Activated CD4-positive, CD25-positive, alpha-beta regulatory T cell treated with anti-CD3 and anti-CD28 coated beads, Interleukin-2, amount 50 U/mL, for 24 hours (primary cell): Measurements from ENCODE around the gene LAMA3.

ENCODE experiments used
- ATAC-seq, 2 donors: fragments of 150-1000 bp; cut with Tn5 transposase; one replicate each; pipeline ENCODE4 v1.10.0; 2021; ENCODE audit warnings: mild to moderate bottlenecking in 1 of 2, moderate library complexity in 1 of 2

Gene LAMA3

DNA sequence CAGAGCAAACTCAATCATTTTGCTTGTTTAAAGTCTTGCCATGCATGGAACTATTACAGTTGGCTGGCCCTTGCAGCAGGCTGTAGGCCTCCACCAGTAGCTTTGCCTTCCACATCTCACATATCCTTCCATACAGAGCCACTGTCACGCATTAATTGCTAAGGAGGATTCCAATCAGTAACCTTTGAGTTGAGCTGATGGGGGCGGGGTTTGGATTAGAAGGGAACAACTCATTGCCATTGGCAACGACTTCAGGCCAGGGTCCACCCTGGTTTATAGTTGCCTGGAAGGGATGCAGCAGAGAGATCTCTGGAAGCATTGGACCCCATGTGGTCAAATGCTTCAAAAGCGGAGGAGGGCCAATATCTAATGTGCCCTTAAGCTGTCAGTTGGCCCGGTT, 262.0 kb downstream of the LAMA3 start:
- ATAC-seq, result no peak

DNA sequence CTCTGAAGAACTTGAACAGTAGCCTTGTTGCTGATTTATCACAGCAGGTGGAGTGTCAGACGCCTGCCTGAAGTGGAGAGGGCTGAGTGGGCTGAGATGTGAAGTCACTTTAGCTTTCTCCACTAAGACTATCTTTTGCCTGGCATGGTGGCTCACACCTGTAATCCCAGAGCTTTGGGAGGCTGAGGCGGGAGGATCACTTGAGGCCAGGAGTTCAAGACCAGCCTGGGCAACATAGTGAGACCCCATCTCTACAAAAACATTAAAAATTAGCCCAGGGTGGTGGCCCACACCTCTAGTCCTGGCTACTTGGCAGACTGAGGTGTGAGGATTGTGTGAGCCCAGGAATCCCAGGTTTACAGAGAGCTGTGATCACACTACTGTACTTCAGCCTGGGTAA, 264.7 kb downstream of the LAMA3 start:
- no peak for ATAC-seq

DNA sequence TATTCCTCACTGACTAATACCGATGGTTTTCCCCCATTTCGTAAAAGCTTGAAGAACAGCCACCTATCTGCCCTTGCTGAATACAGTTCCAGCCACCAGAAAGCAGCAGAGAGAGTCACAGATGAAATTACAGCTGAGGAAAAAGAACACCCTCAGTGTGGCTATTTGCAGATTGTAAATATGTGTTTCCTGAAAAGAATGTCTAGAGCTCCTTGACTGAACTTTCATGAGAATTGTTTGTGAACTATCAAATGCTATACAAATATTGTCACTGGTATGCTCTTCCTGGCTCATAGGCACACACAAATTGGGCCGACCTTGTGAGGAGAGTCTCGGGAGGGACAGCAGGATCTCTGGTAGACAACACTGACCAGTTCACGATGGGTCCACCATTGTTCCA, 267.2 kb downstream of the LAMA3 start:
- ATAC-seq, result no peak

DNA sequence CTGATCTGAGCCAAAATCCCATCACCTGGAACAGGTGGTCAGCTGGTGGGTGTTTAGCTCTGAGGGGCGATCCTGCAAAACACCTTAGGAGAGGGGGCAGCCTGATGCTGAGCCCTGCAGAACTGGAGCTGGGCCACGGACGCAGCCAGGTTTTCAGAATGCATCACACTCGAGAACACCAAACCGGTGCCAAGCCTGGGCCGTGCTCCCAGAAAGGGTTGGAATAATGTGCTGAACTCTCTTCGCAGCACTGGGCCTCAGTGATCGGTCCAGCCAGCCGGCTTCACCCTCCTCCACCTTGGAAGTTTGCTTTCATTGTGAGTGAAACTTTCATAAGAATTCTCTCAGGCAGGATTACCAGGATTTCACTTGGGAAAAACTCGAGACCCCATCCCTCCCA, 268.8 kb downstream of the LAMA3 start:
- ATAC-seq, result no peak

DNA sequence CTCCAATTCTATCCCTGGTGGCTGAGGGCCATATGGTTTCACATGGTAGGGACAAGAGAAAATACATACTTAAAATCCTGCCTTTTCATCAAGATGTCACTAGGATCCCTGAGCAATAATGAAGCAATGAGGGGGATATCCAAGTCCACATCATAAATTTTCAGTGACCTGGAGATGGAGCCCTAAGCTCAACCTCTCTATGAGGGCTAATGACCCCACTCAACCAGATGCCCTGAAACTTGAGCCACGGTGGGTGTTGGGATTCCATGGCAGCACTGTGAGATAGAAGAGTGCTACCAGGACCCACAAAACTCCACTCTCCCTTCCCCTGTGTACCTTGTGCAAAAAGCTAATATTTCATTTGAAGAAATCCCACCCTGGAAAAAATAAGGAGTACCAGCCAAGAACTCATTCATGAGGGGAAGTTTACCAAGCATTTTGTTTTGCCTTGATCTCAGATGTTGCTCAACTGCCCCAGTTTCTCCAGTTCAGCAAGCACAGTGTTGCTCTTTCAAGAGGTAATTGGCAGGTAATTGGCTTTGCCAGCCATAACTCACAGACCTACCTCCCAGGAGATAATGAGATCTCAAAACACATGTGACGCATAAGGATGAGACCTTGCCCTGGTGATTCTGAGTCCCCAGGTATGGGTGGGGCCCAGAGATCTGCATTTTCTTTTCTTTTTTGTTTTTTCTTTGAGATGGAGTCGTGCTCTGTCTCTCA, 274.4 kb downstream of the LAMA3 start:
- no peak for ATAC-seq

DNA sequence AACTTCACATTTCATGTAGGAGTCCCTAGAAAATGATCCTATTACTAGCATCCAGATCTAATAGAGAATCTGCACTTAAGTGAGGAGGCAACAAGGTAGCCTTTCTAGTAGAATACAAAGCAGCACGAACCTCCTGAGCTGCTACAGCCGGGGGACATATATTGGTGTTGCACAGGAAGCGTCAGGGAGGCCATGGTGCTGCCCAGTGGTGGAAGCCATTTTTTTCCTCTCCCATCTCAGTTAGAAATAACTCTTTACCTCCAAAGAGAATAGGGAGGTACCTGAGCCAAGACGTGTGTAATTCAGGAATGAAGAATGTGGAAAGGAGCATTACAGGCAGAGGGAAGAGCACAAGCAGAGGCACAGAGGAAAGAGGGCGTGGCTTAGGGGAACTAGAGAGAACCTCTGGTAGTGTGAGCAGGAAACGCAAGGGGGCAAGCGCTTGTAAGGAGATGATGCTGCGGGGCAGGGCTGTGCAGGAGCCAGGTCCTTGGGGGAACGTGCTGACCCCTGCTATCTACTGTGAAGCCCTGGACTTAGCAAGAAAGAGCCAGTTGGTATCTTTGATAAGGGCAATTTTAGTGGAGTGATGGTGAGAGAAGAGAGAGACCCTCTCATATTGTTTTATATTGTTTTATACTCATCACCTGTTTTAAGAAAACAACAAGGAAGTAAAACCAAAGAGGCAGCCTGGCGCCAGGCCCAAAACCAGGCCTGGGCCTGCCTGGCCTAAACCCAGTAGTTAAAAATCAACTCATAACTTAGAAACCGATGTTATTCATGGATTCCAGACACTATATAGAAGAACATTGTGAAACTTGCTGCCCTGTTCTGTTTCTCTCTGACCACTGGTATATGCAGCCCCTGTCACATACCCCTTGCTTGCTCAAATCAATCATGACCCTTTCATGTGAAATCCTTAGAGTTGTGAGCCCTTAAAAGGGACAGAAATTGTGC, 275.3 kb downstream of the LAMA3 start:
- peak; percentile 64 for ATAC-seq

DNA sequence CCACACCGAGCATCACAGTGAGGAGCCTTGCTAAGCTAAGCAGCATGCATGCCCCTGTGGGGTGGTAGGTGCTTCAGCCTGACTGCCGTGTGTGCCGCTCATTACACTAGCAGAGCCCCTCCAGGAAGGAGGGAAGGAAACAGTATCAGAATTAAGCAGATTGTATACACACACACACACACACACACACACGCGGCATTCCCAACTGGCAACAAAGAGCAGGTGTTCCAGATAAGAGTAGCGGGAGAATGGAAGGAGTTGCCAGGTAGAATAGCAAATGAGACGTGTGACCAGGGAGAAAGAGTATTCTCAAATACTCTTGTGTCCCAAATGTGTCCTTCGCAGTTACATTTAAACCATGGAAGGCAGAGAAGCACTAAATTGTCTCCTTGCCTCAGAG, 277.7 kb downstream of the LAMA3 start:
- no peak for ATAC-seq

DNA sequence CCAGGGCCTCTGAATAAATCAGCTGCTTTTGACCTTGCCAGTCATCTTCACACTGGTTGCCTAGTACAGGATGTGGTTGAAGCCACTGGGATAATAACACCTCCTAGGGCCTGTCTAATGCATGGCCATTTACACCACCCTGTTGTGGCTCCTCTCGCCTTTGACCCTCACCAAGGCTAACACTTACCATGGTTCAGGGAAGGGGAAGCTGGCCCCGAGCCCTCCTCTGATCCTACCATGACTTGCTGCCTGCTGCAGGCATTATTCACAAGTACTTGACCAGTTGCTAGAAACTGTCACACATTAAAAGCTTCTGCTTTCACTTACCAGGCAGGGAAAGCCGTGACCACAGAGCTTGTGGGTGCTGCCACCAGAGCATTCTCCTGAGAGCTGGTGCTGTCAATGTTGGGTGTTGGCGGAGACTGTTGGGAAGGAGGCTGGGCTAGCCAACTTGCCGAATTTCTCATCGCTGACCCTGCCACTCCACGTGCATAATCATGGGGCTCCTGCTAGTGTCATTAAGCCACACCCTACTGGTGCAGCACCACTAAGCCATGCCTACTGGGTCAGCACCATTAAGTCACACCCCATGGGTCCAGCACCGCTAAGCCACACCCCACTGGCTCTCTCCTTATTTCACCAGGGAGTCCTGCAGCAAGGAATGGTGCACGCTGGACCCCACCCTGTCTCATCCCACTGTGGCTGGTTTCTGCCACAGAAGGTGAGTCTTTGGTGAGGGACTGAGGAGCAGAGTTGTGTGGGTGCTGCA, 278.3 kb downstream of the LAMA3 start:
- ATAC-seq, result peak; percentile 26 to 29

DNA sequence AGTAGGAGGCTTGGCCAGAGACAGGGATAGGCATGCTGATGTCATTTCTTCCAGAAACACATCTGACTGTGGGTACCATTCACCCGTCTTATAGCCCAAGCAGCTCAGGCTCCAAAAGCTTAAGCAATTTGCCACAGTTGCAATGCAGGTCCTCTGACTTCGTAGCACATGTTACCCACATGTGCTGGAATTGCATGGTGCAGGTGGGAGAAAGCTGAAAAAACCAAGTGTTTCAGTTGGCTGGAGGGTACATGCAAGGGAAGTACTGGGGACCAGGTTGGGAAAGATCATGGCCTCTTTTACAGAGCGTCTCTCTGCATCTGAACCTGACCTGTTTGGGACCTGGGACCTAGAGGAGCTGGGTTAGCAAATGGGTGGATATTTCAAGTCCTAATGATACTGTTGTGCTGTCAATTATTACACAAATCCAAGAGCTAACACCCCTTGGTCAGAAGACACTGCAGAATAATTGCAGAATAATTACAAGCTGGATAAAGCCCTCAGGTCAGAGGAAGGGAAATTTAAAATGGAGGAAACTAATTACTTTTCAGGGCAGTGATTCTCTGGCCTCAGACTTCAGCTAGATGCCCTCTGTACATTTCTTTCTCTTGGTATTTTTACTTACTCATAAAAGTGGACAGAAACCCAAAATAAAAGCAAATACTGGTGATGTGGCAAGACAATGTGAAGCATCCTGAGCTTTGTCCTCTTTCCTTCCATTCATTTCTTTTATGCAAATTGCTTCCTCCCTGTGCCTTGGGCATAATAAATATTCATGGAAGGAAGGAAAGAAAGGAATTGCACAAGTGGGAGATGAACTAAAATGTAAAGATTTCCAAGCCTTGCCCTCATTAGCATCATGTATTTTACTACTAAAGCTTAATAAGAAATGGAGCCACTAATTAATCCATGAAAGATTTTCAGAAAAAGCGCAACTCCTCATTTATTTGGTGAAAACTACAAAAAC, 279.7 kb downstream of the LAMA3 start:
- ATAC-seq, result no peak

DNA sequence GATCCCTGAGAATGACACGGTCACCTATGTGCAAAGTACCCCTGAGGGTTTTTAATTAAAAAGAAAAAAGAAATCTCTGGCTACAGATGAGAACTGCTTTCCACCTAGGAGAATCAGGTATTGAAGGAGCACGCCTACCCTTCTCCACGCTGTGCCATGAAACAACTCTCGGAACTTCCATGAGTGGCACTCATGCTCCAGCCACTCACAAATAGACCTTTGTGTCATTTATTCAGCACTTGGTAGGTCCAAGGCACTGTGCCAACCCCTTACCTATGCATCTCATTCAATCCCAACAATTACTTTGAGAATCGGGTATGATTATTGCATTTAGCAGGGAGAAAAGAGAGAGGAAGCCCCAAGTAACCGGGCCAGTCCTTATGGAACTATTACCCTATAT, 280.4 kb downstream of the LAMA3 start:
- ATAC-seq, result no peak

DNA sequence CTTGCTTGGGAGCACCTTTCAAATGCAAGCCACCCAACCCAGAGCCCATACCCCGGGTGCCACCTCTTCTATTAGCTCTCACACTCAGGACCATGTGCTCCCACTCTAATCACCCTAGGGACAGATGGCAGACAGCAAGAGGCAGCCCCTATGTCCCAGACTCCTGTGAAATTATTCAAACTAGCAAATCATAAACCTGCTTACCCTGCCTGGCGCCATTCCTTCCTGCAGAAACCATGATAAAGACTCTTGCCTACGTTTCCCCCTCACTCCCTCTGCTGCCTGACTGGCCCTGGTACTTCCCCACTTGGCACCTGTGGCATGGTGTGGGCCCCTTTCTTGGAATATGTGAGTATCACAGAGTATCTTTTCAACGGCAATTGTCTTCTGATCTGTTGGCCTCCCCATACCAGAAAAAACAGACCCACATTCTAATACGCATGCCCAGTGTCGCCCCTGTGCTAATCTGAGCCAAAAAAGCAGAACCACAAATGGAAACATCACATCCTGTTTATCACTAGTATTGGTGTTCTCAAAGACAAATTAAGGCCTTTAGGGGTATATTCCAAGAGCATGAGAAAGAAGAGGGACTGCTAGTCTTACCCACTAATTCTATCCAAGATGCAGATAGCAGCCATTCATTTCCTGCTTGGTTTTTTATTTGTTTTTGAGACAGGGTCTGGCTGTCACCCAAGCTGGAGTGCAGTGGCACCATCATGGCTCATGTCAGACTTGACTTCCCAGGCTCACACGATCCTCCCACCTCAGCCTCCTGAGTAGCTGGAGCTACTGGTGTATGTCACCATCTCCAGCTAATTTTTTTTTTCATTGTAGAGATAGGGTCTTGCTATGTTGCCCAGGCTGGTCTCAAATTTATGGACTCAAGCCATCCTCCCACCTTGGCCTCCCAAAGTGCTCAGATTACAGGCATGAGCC, 281.2 kb downstream of the LAMA3 start:
- peak; percentile 33 to 41 for ATAC-seq

DNA sequence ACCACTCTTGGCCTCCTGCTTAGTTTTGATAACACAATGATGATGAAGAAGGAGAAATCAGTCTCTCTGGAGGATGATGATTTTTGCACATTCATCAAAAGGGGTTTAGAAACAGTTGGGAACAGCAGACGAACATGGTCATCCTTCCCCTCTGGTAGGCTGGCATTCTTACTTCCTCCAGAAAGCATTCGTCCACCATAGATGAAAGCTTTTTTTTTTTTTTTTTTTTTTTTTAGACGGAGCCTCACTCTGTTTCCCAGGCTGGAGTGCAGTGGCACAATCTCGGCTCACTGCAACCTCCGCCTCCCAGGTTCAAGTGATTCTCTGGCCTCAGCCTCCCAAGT, 281.8 kb downstream of the LAMA3 start:
- ATAC-seq, result no peak

DNA sequence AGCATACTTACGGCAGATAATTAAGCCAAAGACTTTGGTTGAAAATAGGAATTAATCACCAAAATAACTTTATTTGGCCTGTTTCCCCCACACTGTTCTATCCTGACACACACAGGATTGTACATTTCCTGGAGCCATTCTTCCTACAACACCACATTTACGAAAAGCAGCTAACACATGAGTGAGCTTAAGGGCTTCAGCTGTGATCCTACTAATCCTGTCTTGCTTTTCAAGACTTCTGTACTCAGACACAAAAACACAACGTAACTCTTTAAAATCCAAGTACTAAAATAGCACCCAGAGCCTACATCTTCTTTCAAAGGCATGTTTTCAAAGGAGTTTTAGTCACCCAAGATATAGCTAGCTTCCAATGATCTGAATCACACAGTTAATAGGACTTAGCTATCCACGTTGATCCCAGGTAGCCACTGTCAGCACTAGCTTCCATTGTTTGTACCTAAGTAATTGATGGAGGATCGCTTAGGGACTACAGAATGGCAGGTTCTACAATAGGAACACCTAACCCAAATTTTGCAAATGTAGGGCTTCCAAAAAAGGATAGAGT, 282.5 kb downstream of the LAMA3 start:
- no peak for ATAC-seq

DNA sequence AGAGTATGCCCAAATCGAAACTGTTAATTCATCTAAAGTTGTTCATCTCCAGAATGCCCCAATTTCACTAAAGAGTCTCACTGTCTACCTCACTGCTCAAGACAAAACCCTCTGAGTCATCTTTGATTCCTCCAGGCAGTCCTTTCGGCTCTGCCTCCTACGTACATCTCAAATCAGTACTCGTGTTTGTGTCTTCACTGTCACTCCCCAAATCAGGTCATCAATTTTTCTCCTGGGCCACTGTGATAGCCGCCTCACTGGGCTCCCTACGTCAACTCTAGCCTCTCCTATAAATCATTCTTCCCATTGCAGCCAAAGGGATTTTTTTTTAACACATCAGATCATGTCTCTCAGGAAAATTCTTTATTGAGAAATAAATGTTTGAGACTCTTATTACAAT, 283.2 kb downstream of the LAMA3 start:
- ATAC-seq, result peak; percentile 95 to 96

DNA sequence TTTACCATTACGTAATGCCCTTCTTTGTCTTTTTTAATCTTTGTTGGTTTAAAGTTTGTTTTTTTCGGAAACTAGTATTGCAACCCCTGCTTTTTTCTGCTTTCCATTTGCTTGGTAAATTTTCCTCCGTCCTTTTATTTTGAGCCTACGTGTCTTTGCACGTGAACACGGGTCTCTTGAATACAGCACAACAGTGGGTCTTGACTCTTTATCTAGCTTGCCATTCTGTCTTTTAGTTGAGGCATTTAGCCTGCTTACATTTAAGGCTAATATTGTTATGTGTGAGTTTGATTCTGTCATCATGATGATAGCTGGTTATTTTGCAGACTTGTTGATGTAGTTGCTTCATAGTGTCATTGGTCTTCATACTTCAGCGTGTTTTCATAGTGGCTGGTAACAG, 287.9 kb downstream of the LAMA3 start:
- no peak for ATAC-seq

DNA sequence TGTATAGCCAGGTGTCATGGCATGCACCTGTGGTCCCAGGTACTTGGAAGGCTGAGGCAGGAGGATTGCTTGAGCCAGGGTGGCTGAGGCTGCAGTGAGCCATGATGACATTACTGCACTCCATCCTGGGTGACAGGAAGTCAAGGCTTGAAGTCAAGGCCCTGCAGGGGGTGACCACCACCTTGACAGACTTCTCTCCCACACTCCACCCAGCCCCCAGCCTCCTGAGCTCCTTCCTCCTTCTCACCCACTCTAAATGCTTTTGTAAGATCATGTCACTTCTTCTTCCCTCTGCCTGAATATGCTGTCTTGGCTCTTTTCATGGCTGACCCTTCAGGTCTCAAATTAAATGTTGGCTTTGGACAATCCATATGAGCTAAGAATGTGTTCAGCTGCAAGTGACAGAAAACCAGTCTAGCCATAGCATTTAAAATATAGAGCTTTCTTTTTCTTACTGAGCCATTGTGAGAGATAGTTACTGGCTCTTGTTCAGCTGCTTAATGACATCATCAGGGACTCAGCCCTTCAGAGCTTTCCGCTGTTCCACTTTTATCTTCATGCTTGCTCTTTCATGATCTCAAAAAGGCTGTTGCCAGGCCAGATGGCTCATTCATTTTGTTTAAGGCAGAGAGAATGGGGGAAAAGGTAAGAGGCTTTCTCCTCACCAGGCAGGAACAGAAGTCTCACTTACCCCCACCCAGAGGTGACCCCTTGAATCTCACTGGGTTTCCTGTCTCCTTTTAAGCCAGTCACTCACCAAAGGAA, 288.6 kb downstream of the LAMA3 start:
- peak; percentile 60 to 73 for ATAC-seq

DNA sequence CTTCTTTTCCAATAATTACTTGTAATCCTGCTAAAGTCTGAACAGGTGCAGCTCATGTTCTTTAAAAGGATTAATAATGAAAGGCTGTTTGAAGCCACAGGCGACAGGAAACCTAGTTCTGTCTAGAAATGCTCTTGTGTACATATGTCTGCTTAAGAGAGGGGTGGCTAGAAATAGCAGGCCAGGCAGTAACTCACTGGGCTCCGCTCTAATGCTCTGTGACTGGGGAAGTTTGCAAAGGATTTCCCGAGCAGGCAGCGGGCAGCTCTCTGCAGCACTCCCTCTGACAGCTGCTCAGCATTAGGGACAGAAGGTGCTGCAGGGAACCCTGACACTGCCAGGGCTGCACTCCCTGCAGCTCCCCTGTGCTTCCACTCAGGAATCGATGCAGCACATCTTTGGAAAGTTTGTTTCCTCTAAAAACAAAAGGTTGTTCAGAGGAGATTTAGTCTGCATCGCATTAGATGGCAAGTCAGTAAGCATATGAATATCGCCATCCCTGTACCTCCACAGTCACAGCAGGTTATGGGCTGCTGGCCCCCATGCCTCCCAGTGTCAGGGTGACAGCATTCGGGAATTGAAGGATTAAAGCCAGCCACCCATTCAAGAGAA, 292.2 kb downstream of the LAMA3 start:
- peak; percentile 17 to 36 for ATAC-seq

DNA sequence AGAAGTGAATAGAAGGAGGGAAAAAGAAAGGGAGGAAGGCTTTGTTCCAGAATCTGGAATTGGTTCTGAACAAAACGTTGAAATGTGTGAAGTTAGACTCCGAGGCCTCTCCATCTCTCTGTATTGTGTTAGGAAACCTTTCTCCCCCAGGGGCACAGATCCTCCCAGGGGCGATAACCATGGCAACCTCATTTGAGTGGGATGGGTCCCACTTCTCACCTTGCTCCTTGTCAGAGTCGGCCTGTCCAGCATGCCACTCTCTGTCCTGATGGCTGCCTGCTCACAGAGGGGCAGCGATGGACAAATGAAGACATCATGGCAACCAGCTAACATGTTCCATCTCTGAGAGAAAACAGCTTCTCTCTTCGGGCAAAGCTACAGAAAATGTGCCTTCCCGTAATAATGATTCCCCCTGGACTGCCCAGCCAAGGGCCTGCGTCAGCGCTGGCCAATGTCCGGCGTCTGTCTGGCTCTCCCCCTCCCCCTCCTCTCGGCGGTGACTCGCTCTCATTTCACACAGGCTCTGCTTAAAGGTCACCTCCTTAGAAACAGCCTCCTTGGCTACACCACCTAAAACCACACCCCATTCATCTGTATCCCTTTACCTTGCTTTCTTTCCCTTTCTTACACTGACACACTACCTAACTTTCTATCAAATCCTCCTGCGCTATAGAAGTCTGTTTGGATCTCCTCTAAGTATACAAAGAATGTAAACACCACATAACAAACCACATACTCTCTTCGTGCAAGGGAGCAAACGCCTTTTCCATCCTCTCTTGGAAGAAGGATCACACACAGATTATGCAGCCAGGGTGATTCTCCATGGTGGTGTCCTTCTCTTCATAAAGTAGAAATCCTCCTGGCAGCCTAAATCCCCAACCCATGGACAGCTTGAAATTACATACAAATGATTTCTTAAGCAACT, 293.2 kb downstream of the LAMA3 start:
- ATAC-seq, result no peak
